OCI-LY7 (cell line): ENCODE measurements around the gene NEDD9. TPM values are rescaled to one million over a fixed set of nuclear protein-coding genes. Genes with fewer than 3 reads are reported as not detected.

Experiments
- BruUV-seq: library from RNA; stranded (reverse); fragments of 400-500 nt; replicated peaks from 2 replicates; lab custom pipeline; 2021; lab: Mats Ljungman, UMichigan
- CTCF ChIA-PET: fragments of 300-600 bp; sonication (Branson Sonifier 250); formaldehyde crosslinking; loops from one replicate; lab custom pipeline; 2022; ENCODE audit warnings: antibody characterized with exemption; ENCODE audit not compliant: unreplicated experiment; lab: Charles Lee
- POLR2A ChIA-PET: fragments of 300-600 bp; sonication (Branson Sonifier 250); formaldehyde crosslinking; loops from one replicate; lab custom pipeline; 2022; ENCODE audit warnings: antibody characterized with exemption; lab: Charles Lee
- DNase-seq: peaks from one replicate; pipeline ENCODE4 v3.0.0-alpha.2; 2015; ENCODE audit warnings: low spot score
- H2AFZ ChIP-seq: fragments of 200-600 bp; sonication (generic), shearing (Covaris generic); 2 replicates; pipeline ENCODE4 v1.6.1; 2014; ENCODE audit warnings: mild to moderate bottlenecking, antibody characterized with exemption, low read length, moderate library complexity
- H3K27ac ChIP-seq: fragments of 200-600 bp; sonication (generic); 2 replicates; pipeline ENCODE4 v1.5.1; 2014; ENCODE audit warnings: mixed run types, low read depth, mild to moderate bottlenecking, moderate library complexity, low read length, inconsistent platforms; ENCODE audit not compliant: poor library complexity, severe bottlenecking
- H3K36me3 ChIP-seq: fragments of 200-600 bp; sonication (generic); 2 replicates; pipeline ENCODE4 v1.6.1; 2014; ENCODE audit warnings: mild to moderate bottlenecking, antibody characterized with exemption, low read length, moderate library complexity, mixed read lengths; ENCODE audit not compliant: insufficient read depth
- H3K4me1 ChIP-seq: fragments of 200-600 bp; sonication (generic); 2 replicates; pipeline ENCODE4 v1.5.1; 2014; ENCODE audit warnings: mild to moderate bottlenecking, low read length; ENCODE audit not compliant: insufficient read depth, poor library complexity, severe bottlenecking
- H3K4me2 ChIP-seq: fragments of 200-600 bp; sonication (generic); 2 replicates; pipeline ENCODE4 v1.6.1; 2014; ENCODE audit warnings: mild to moderate bottlenecking, low read length
- H3K4me3 ChIP-seq: fragments of 200-600 bp; sonication (generic); 2 replicates; pipeline ENCODE4 v1.5.1; 2014; ENCODE audit warnings: mild to moderate bottlenecking, low read depth, low read length; ENCODE audit not compliant: poor library complexity, severe bottlenecking
- H3K79me2 ChIP-seq: fragments of 200-600 bp; sonication (generic); 2 replicates; pipeline ENCODE4 v1.6.1; 2016; ENCODE audit warnings: low read depth, mild to moderate bottlenecking, low read length, moderate library complexity, mixed read lengths; ENCODE audit not compliant: insufficient read depth
- H3K9me2 ChIP-seq: fragments of 200-600 bp; sonication (generic); 2 replicates; pipeline ENCODE4 v1.6.1; 2016; ENCODE audit warnings: mild to moderate bottlenecking, low read length, mixed read lengths; ENCODE audit not compliant: insufficient read depth
- H3K9me3 ChIP-seq: fragments of 200-600 bp; sonication (generic); 2 replicates; pipeline ENCODE4 v1.6.1; 2014; ENCODE audit warnings: mild to moderate bottlenecking, mixed run types, low read length, mixed read lengths
- H4K20me1 ChIP-seq: fragments of 200-600 bp; sonication (generic); 2 replicates; pipeline ENCODE4 v1.6.1; 2014; ENCODE audit warnings: mild to moderate bottlenecking, antibody characterized with exemption, low read length, moderate library complexity, mixed read lengths; ENCODE audit not compliant: insufficient read depth
- CTCF ChIP-seq: fragments of 200-600 bp; sonication (generic); conservative IDR thresholded peaks from 2 replicates; pipeline ENCODE4 v1.5.1; 2014; ENCODE audit warnings: mild to moderate bottlenecking, antibody characterized with exemption, low read length, moderate library complexity, mixed read lengths
- EZH2phosphoT487 ChIP-seq: fragments of 200-600 bp; sonication (generic); IDR thresholded peaks from 2 replicates; pipeline ENCODE4 v1.6.1; 2018; ENCODE audit warnings: low read depth, borderline replicate concordance, mild to moderate bottlenecking, mixed run types, antibody characterized with exemption, low read length, moderate library complexity, mixed read lengths
- intact Hi-C: fragments of 100-400 bp; cut with micrococcal nuclease; formaldehyde crosslinking; loops from one replicate; pipeline ENCODE4 v1.10.0; 2022; ENCODE audit not compliant: unreplicated experiment
- total RNA-seq, 2 experiments: library from RNA; depleted of rRNA in 1 of 2; stranded (reverse); fragments of >200 nt in 1 of 2; shearing (Covaris generic) in 1 of 2; gene quantifications; 2 replicates each; pipeline ENCODE4 v1.2.3, GENCODE V29; 2014 to 2022

Gene NEDD9
- total RNA-seq, 2 experiments from 2014 or later: 13.0 to 41.6 TPM

DNA sequence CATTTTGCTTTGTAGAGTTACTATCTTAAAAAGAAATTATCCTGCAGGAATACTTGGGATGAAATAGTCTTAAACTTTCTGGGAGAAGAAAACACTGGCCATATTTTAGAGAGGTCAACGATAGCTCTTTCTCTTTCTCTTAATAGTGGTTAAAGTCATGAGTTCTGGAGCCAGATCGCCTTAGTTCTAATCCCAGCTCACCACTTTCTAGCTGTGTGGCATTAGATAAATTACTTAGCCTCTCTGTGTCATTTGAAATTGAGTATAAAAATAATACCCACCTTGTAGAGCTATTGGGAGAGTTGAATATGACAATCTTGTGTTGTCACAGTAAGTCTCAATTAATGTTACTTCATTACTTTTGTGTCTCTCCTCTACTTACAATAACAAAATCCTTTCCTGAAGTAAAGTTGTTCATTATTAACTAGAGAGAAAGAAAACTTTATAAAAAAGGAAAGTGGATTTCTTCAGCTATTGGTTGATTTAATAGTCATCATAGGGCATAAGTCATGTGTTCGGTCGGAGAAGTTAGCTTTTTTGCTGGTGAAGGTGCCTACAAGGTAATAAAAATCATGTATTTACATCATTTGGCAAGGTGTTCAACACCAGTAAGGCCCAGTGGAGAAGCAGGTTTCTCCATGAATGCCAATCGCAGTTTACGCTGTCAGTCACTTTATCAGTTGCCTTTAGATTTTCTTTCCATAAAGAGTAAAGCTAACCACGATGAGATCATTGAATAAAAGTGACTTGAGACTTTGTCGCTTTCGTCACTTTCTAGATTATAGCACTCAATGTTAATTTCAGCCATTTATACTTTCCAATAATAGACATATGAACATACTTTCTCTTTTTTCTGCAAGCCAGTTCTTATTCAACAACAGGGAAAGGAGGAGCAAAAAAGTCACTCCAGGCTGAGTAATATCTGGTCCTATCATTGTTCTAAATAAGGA lies 2.0 kb downstream of the NEDD9 start:
- Histone ChIP-seq H2AFZ (no peak overlapping the region), H3K4me2 (no peak overlapping the region), H3K9me2 (no peaks in the 10 kb centered on the region), H3K4me1 (peaks cover 13% of the 10 kb centered on the region), H3K9me3 (no peaks in the 10 kb centered on the region), H3K27ac (no peak overlapping the region), H4K20me1 (peaks cover 9% of the 10 kb centered on the region; the same call in 1 of the 2 replicates), H3K36me3 (no peaks in the 10 kb centered on the region), H3K4me3 (no peak overlapping the region), H3K79me2 (no peaks in the 10 kb centered on the region)
- CTCF ChIA-PET: no interaction called here
- intact Hi-C loops: loop anchor here (5.0 kb wide), 1 partner anchor 157 kb away; no protein-coding TSS in a partner anchor
- DNase-seq: no peak
- BruUV-seq: no TSS peak
- no peak for TF ChIP-seq CTCF
- TF ChIP-seq EZH2phosphoT487: no peak
- POLR2A ChIA-PET: interaction anchor here (0.7 to 1.9 kb wide), 5 partner anchors 13 to 154 kb away, joined by 3 to 5 read pairs (median 4); no protein-coding TSS in a partner anchor

GRCh38 chr6:11229655-11230046 lies 2.8 kb downstream of the NEDD9 start:
- Histone ChIP-seq H3K79me2 (no peaks in the 10 kb centered on the region), H3K27ac (no peak overlapping the region), H3K9me3 (no peaks in the 10 kb centered on the region), H3K4me1 (peaks cover 18% of the 10 kb centered on the region), H4K20me1 (peaks cover 9% of the 10 kb centered on the region; the same call in 1 of the 2 replicates), H3K36me3 (no peaks in the 10 kb centered on the region), H3K4me3 (no peak overlapping the region), H3K9me2 (no peaks in the 10 kb centered on the region), H2AFZ (no peak overlapping the region), H3K4me2 (no peak overlapping the region)
- intact Hi-C loops: loop anchor here (5.0 kb wide), 1 partner anchor 158 kb away; no protein-coding TSS in a partner anchor
- CTCF ChIA-PET: interaction anchor here (0.5 kb wide), 1 partner anchor 8 kb away, joined by 3 read pairs; no protein-coding TSS in a partner anchor
- DNase-seq: no peak
- POLR2A ChIA-PET: interaction anchor here (0.7 to 1.7 kb wide), 3 partner anchors 87 to 155 kb away, joined by 3 to 4 read pairs (median 3); no protein-coding TSS in a partner anchor
- no TSS peak for BruUV-seq
- TF ChIP-seq EZH2phosphoT487 (no peak), CTCF (no peak)
